Neural cell (in vitro differentiated cells): Measurements from ENCODE around the gene LRRC8D. TPM values are rescaled to one million over a fixed set of nuclear protein-coding genes. Genes with fewer than 3 reads are reported as not detected.

Experiments used
- H2AFZ ChIP-seq: fragments of 200-600, 300-800 bp; sonication (generic), shearing (Covaris generic); 2 replicates; pipeline ENCODE4 v1.6.0; 2014; ENCODE audit warnings: low read depth, mild to moderate bottlenecking, antibody characterized with exemption, low read length, moderate library complexity
- H3F3A ChIP-seq: fragments of 200-600 bp; shearing (Covaris generic); 2 replicates; pipeline ENCODE4 v1.6.1; 2016; ENCODE audit warnings: mild to moderate bottlenecking, moderate library complexity, mixed read lengths, antibody characterized with exemption, low read length; ENCODE audit not compliant: insufficient read depth, poor library complexity, severe bottlenecking
- H3K27ac ChIP-seq: fragments of 200-600, 300-800 bp; sonication (generic), shearing (Covaris generic); 2 replicates; pipeline ENCODE4 v1.5.1; 2014; ENCODE audit warnings: mild to moderate bottlenecking, low read length, moderate library complexity
- H3K27me3 ChIP-seq: fragments of 300-800, 200-600 bp; sonication (generic), shearing (Covaris generic); 2 replicates; pipeline ENCODE4 v1.6.0; 2014; ENCODE audit warnings: mild to moderate bottlenecking, low read depth, low read length, moderate library complexity; ENCODE audit not compliant: insufficient read depth
- H3K36me3 ChIP-seq: fragments of 300-800, 200-600 bp; sonication (generic), shearing (Covaris generic); 2 replicates; pipeline ENCODE4 v1.5.1; 2014; ENCODE audit warnings: mild to moderate bottlenecking, antibody characterized with exemption, low read length, moderate library complexity; ENCODE audit not compliant: insufficient read depth
- H3K4me2 ChIP-seq: fragments of 300-800, 200-600 bp; sonication (generic), shearing (Covaris generic); 2 replicates; pipeline ENCODE4 v1.6.0; 2014; ENCODE audit warnings: mild to moderate bottlenecking, low read length
- H3K4me3 ChIP-seq: fragments of 300-800, 200-600 bp; sonication (generic), shearing (Covaris generic); 2 replicates; pipeline ENCODE4 v1.5.1; 2014; ENCODE audit warnings: mild to moderate bottlenecking, low read length, moderate library complexity
- H3K79me2 ChIP-seq: fragments of 200-600 bp; shearing (Covaris generic); replicated peaks from 2 replicates; pipeline ENCODE4 v1.6.0; 2014; ENCODE audit warnings: mild to moderate bottlenecking, low read length, moderate library complexity; ENCODE audit not compliant: insufficient read depth
- H3K9ac ChIP-seq: fragments of 300-800, 200-600 bp; sonication (generic), shearing (Covaris generic); 2 replicates; pipeline ENCODE4 v1.6.1; 2016; ENCODE audit warnings: mild to moderate bottlenecking, low read length, mixed read lengths
- H3K9me2 ChIP-seq: fragments of 200-600 bp; shearing (Covaris generic); 2 replicates; pipeline ENCODE4 v1.6.1; 2016; ENCODE audit warnings: mild to moderate bottlenecking, low read length, mixed read lengths; ENCODE audit not compliant: insufficient read depth
- H3K9me3 ChIP-seq: fragments of 200-600, 300-800 bp; sonication (generic), shearing (Covaris generic); 2 replicates; pipeline ENCODE4 v1.6.1; 2016; ENCODE audit warnings: mild to moderate bottlenecking, mixed run types, low read length, moderate library complexity, mixed read lengths
- H4K20me1 ChIP-seq: fragments of 200-600 bp; shearing (Covaris generic); 2 replicates; pipeline ENCODE4 v1.6.1; 2016; ENCODE audit warnings: mild to moderate bottlenecking, mixed run types; ENCODE audit not compliant: insufficient read depth
- CTCF ChIP-seq: fragments of 450-650 bp; IDR thresholded peaks from 2 replicates; pipeline ENCODE4 v1.5.1; 2014; ENCODE audit warnings: antibody characterized with exemption, mild to moderate bottlenecking, moderate library complexity; ENCODE audit not compliant: poor library complexity, severe bottlenecking
- EP300 ChIP-seq: fragments of 450-650 bp; conservative IDR thresholded peaks from 2 replicates; pipeline ENCODE4 v1.6.1; 2014; ENCODE audit warnings: antibody characterized with exemption, mild to moderate bottlenecking, moderate library complexity; ENCODE audit not compliant: poor library complexity, severe bottlenecking
- EZH2 ChIP-seq: fragments of 200-600, 300-800 bp; shearing (Covaris generic), sonication (generic); IDR thresholded peaks from 2 replicates; pipeline ENCODE4 v1.6.1; 2014; ENCODE audit warnings: antibody characterized with exemption, low read length, borderline replicate concordance, mild to moderate bottlenecking; ENCODE audit not compliant: insufficient read depth, poor library complexity, severe bottlenecking
- MXI1 ChIP-seq: fragments of 450-650 bp; conservative IDR thresholded peaks from 2 replicates; pipeline ENCODE4 v1.6.1; 2014; ENCODE audit warnings: antibody characterized with exemption, mild to moderate bottlenecking; ENCODE audit not compliant: poor library complexity, severe bottlenecking
- POLR2AphosphoS5 ChIP-seq: IDR thresholded peaks from 2 replicates; pipeline ENCODE4 v1.6.1; 2012
- RAD21 ChIP-seq: fragments of 450-650 bp; conservative IDR thresholded peaks from 2 replicates; pipeline ENCODE4 v1.6.1; 2014; ENCODE audit warnings: antibody characterized with exemption, mild to moderate bottlenecking, moderate library complexity
- REST ChIP-seq: IDR thresholded peaks from 2 replicates; pipeline ENCODE4 v1.6.1; 2012; ENCODE audit warnings: borderline replicate concordance
- SMC3 ChIP-seq: fragments of 450-650 bp; conservative IDR thresholded peaks from 2 replicates; pipeline ENCODE4 v1.6.1; 2014; ENCODE audit warnings: antibody characterized with exemption, mild to moderate bottlenecking, moderate library complexity; ENCODE audit not compliant: poor library complexity
- TAF1 ChIP-seq: IDR thresholded peaks from 2 replicates; pipeline ENCODE4 v1.6.1; 2012; ENCODE audit warnings: low read depth
- polyA plus RNA-seq: library from polyadenylated mRNA; depleted of rRNA; stranded (reverse); fragments of >200 nt; gene quantifications from 2 replicates; pipeline ENCODE4 v1.2.3, GENCODE V29; 2014

Gene LRRC8D
- polyA plus RNA-seq, 1 donor from 2014 or later: 43.7 TPM

DNA sequence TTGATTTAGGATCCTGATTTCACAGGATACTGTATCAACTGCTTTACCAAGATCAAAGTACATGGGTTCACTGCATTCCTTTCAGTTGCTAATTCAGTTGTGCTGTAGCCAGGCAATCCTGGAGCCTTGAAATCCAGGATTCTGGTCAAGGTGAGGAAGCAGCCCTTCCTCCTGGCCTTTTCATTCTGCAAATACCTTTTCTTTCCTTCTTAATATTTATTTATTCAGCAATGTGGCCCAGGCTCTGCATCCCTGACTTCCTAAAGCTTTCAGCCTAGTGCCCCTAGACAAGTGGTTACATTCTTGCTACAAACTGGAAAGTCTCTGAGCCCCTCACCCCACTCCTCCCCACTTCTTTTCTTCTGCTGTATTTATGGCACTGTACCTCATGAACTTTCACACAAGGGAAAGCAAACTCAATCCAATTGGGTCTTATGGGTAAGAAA is 16.2 kb downstream of the LRRC8D start:
- Histone ChIP-seq H3K27me3 (no peaks in the 10 kb centered on the region), H3K4me2 (no peak overlapping the region), H3K4me3 (no peak overlapping the region), H3K27ac (no peak overlapping the region), H3F3A (no peaks in the 10 kb centered on the region), H2AFZ (no peak overlapping the region), H3K9me2 (no peaks in the 10 kb centered on the region), H3K36me3 (no peaks in the 10 kb centered on the region), H3K79me2 (peaks cover 42% of the 10 kb centered on the region), H4K20me1 (no peaks in the 10 kb centered on the region), H3K9ac (no peak overlapping the region), H3K9me3 (no peaks in the 10 kb centered on the region)
- TF ChIP-seq REST: no peak
- no peak for TF ChIP-seq SMC3
- no peak for TF ChIP-seq TAF1
- TF ChIP-seq MXI1: no peak
- no peak for TF ChIP-seq EP300
- TF ChIP-seq RAD21: no peak
- no peak for TF ChIP-seq EZH2
- no peak for TF ChIP-seq POLR2AphosphoS5

GRCh38 chr1:89837510-89837909 is 16.7 kb downstream of the LRRC8D start:
- Histone ChIP-seq H2AFZ (no peak overlapping the region), H3F3A (no peaks in the 10 kb centered on the region), H3K27ac (no peak overlapping the region), H3K4me3 (no peak overlapping the region), H3K79me2 (peaks cover 42% of the 10 kb centered on the region), H3K9me3 (no peaks in the 10 kb centered on the region), H3K9me2 (no peaks in the 10 kb centered on the region), H3K36me3 (no peaks in the 10 kb centered on the region), H3K27me3 (no peaks in the 10 kb centered on the region), H3K4me2 (no peak overlapping the region), H3K9ac (no peak overlapping the region), H4K20me1 (no peaks in the 10 kb centered on the region)
- TF ChIP-seq SMC3 (no peak), EZH2 (no peak), TAF1 (no peak), RAD21 (no peak), CTCF (no peak), EP300 (no peak), REST (no peak), MXI1 (no peak), POLR2AphosphoS5 (no peak)
